Measurements from ENCODE around the gene USP35. TPM values are rescaled to one million over a fixed set of nuclear protein-coding genes. Genes with fewer than 3 reads are reported as not detected.

USP35 gene
- total RNA-seq, 4 donors from 2014 or later: 7.1 to 14.5 (median 10.6) TPM

- Histone ChIP-seq H3K27me3 (no peaks in the 10 kb centered on the region), H3K4me1 (peaks cover 0 to 42% (median 14%) of the 10 kb centered on the region in 3 donors), H3K4me3 (no peak overlapping the region), H3K9me3 (no peaks in the 10 kb centered on the region), H3K27ac (no peak overlapping the region), H3K36me3 (no peaks in the 10 kb centered on the region)
- ATAC-seq: no peak
- no peak for TF ChIP-seq POLR2A (IDR thresholded peaks at IDR 0.05)
- WGBS, 2 donors (ENCODE audit: low coverage in 1 of 2): 79 to 82% methylated on average over 4 to 5 of the region's 5 CpGs
Measured at GRCh38 chr11:78234006-78234405, 45.3 kb downstream of the USP35 start.

GRCh38 chr11:78237293-78238046, 48.8 kb downstream of the USP35 start:
- Histone ChIP-seq H3K27ac (no peak overlapping the region), H3K27me3 (no peaks in the 10 kb centered on the region), H3K36me3 (no peaks in the 10 kb centered on the region), H3K9me3 (peaks cover 0 to 7% (median 0%) of the 10 kb centered on the region in 3 donors), H3K4me3 (no peak overlapping the region), H3K4me1 (peaks cover 0 to 7% (median 1%) of the 10 kb centered on the region in 3 donors)
- no peak for TF ChIP-seq CTCF (IDR thresholded peaks at IDR 0.05)
- no peak for TF ChIP-seq POLR2AphosphoS5 (IDR thresholded peaks at IDR 0.05)
- no peak for TF ChIP-seq EP300 (IDR thresholded peaks at IDR 0.05)
- TF ChIP-seq POLR2A (IDR thresholded peaks at IDR 0.05): no peak
- ATAC-seq: no peak

DNA sequence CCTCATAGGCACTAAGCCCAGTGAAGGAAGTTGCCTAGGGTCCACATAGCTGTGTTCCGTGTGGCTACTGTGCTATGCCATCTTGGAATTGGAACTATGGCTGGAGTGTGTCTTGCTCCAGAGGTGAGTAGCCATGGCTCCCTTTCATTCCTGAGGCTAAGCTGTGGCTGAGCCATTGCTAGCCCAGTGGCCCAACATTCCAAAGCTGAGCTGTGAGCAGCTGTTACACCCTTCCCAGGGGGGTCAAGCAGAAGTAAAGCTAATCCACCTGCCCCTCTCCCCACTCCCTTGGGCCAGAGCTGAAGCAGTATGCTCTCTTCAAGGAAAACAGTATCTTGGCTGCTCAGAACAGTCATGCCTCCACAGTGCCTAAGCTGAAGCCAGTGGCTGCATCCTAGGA, 51.1 kb downstream of the USP35 start:
- ATAC-seq: no peak
- WGBS, 2 donors (ENCODE audit: low coverage in 1 of 2): 100% methylated on average over 1 of the region's 1 CpG; no CpG with 5 or more reads in 1 of the 2 donors
- TF ChIP-seq POLR2A (IDR thresholded peaks at IDR 0.05): no peak
- TF ChIP-seq CTCF (IDR thresholded peaks at IDR 0.05): no peak
- TF ChIP-seq EP300 (IDR thresholded peaks at IDR 0.05): no peak
- no peak for TF ChIP-seq POLR2AphosphoS5 (IDR thresholded peaks at IDR 0.05)
- Histone ChIP-seq H3K27ac (no peak overlapping the region), H3K4me1 (no peaks in the 10 kb centered on the region), H3K4me3 (no peak overlapping the region), H3K36me3 (no peaks in the 10 kb centered on the region), H3K9me3 (peaks cover 0 to 7% (median 0%) of the 10 kb centered on the region in 3 donors), H3K27me3 (no peaks in the 10 kb centered on the region)

DNA sequence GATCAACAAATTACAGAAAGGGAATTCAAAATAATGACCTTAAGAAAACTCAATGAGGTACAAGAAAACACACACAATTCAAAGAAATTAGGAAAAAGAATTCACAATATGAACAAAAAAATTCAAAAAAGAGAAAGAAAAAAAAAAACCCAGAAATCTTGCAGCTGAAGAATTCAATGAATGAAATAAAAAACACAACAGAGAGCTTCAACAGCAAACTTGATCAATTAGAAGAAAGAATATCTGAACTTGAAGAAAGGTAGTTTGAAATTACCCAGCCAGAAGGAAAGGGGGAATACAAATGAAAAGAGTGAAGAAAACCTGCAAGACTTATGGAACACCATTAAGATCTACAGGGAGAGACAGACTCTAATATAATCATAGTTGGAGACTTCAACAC, 52.8 kb downstream of the USP35 start:
- TF ChIP-seq CTCF (IDR thresholded peaks at IDR 0.05) (no peak), EP300 (IDR thresholded peaks at IDR 0.05) (no peak), POLR2AphosphoS5 (IDR thresholded peaks at IDR 0.05) (no peak), POLR2A (IDR thresholded peaks at IDR 0.05) (no peak)
- ATAC-seq: no peak

GRCh38 chr11:78244080-78244479, 55.4 kb downstream of the USP35 start:
- 55 to 76% methylated on average over 2 of the region's 2 CpGs for WGBS, 2 donors (ENCODE audit: low coverage in 1 of 2)
- Histone ChIP-seq H3K36me3 (peaks cover 4 to 32% of the 10 kb centered on the region in 2 donors), H3K27me3 (no peaks in the 10 kb centered on the region), H3K27ac (no peak overlapping the region), H3K9me3 (peaks cover 0 to 7% (median 0%) of the 10 kb centered on the region in 3 donors), H3K4me3 (no peak overlapping the region), H3K4me1 (no peaks in the 10 kb centered on the region)
- no peak for ATAC-seq
- no peak for TF ChIP-seq POLR2A (IDR thresholded peaks at IDR 0.05)
- TF ChIP-seq POLR2AphosphoS5 (IDR thresholded peaks at IDR 0.05): no peak
- TF ChIP-seq EP300 (IDR thresholded peaks at IDR 0.05): no peak
- TF ChIP-seq CTCF (IDR thresholded peaks at IDR 0.05): no peak

More for the DNA sequence above, 52.8 kb downstream of the USP35 start:
- Histone ChIP-seq H3K4me1 (no peaks in the 10 kb centered on the region), H3K27me3 (no peaks in the 10 kb centered on the region), H3K9me3 (peaks cover 0 to 7% (median 0%) of the 10 kb centered on the region in 3 donors), H3K27ac (no peak overlapping the region), H3K36me3 (peaks cover 0 to 7% of the 10 kb centered on the region in 2 donors), H3K4me3 (no peak overlapping the region)
